Testis (tissue), 5 donors: ENCODE measurements around the gene STAM. TPM values are rescaled to one million over a fixed set of nuclear protein-coding genes. Genes with fewer than 3 reads are reported as not detected.

ENCODE experiments used
- DNase-seq: peaks from one replicate; pipeline ENCODE4 v3.0.0-alpha.2; 2019
- H3K27ac ChIP-seq, 2 donors: fragments of 200-600 bp; sonication (generic); one replicate each; pipeline ENCODE4 v1.5.1; 2019
- H3K27me3 ChIP-seq: fragments of 200-600 bp; sonication (generic); one replicate; pipeline ENCODE4 v1.5.1; 2019
- H3K36me3 ChIP-seq: fragments of 200-600 bp; sonication (generic); one replicate; pipeline ENCODE4 v1.5.1; 2017; ENCODE audit warnings: low read depth; ENCODE audit errors: missing control alignments
- H3K4me1 ChIP-seq: fragments of 200-600 bp; sonication (generic); one replicate; pipeline ENCODE4 v1.5.1; 2019
- H3K4me3 ChIP-seq, 2 donors: fragments of 200-600 bp; sonication (generic); one replicate each; pipeline ENCODE4 v1.5.1; 2017 to 2019
- H3K9me3 ChIP-seq: fragments of 200-600 bp; sonication (generic); one replicate; pipeline ENCODE4 v1.5.1; 2017
- CTCF ChIP-seq, 3 experiments: fragments of 450-650 bp in 2 of 3; fragments of 200-600 bp in 1 of 3; sonication (generic) in 1 of 3; IDR thresholded peaks; one replicate each; pipeline ENCODE4 v1.5.1; 2016 to 2019; ENCODE audit warnings: antibody characterized with exemption in 3 of 3, mild to moderate bottlenecking in 2 of 3, moderate library complexity in 1 of 3
- POLR2A ChIP-seq: fragments of 450-650 bp; IDR thresholded peaks from one replicate; pipeline ENCODE4 v1.6.1; 2017; ENCODE audit warnings: antibody characterized with exemption, mild to moderate bottlenecking, moderate library complexity
- WGBS, 2 donors: methylation state at CpG; one replicate each; pipeline ENCODE4 v1.1.5; 2018; 5-methylcytosine and 5-hydroxymethylcytosine counted together
- intact Hi-C: fragments of 100-400 bp; cut with DNase I; formaldehyde crosslinking; loops from one replicate; pipeline ENCODE4 v1.15.1; 2023; ENCODE audit warnings: low total_unique reads
- long read RNA-seq, 2 donors: transcript quantifications; one replicate each; lab custom pipeline, GENCODE V29; 2026
- polyA plus RNA-seq: library from polyadenylated mRNA; stranded (reverse); fragments of 350-450 nt; fragmentation: Illumina TruSeq; extraction: RNeasy Lipid Tissue Mini Kit (QIAGEN cat#74804); gene quantifications from one replicate; pipeline ENCODE4 v1.2.3, GENCODE V29; 2014; ENCODE audit warnings: low read depth, low replicate concordance; ENCODE audit not compliant: insufficient read depth
- total RNA-seq, 2 donors: library from RNA; depleted of rRNA; stranded (reverse); fragments of >200 nt; gene quantifications; one replicate each; pipeline ENCODE4 v1.2.3, GENCODE V29; 2016

The STAM gene
- 10 to 100 TPM; 40.6 to 40.9 TPM for total RNA-seq
- polyA plus RNA-seq = 23.7 TPM
- long read RNA-seq, donor 1, transcript STAM-202 (14 exons, 2,972 nt) = major isoform, 11 of 11 reads
- long read RNA-seq, donor 1, partial matches to known transcripts = 0 of 11 reads
- long read RNA-seq, donor 1, other reads (novel, unspliced or antisense) = 0 of 11 reads
- long read RNA-seq, donor 2, partial matches to known transcripts = 5 of 8 reads
- long read RNA-seq, donor 2, other reads (novel, unspliced or antisense) = 0 of 8 reads

GRCh38 chr10:17643755-17644484 lies at the start of gene STAM:
Gene STAM (plus strand): TSS chr10:17644151. CDS start chr10:17644340, 189 bp downstream.
- 0% methylated on average over 30 to 37 of the region's 37 CpGs for WGBS, 2 donors
- intact Hi-C loops = no loop called here
- H3K4me1 ChIP-seq = peaks cover 21% of the 10 kb centered on the region
- peak within 1 kb of the TSS; percentile 83 for H3K4me3 ChIP-seq
- peak within 1 kb of the TSS; percentile 88 to 99 for H3K27ac ChIP-seq
- no peaks in the 10 kb centered on the region for H3K9me3 ChIP-seq
- no peaks in the 10 kb centered on the region for H3K36me3 ChIP-seq
- peak in 1 of 3 experiments; percentile 20 for TF ChIP-seq CTCF (IDR thresholded peaks at IDR 0.05)
- no peak for TF ChIP-seq POLR2A
- peak; percentile 92 for DNase-seq
- no peaks in the 10 kb centered on the region for H3K27me3 ChIP-seq

- 85% methylated on average over 3 of the region's 3 CpGs for WGBS, 2 donors
Measured at GRCh38 chr10:17597386-17597785, 46.6 kb upstream of the STAM start.

GRCh38 chr10:17599089-17599488 lies 44.9 kb upstream of the STAM start:
- TF ChIP-seq POLR2A (no peak), CTCF (IDR thresholded peaks at IDR 0.05) (no peak)
- intact Hi-C loops = no loop called here
- 41 to 52% methylated on average over 8 of the region's 8 CpGs for WGBS, 2 donors
- DNase-seq = no peak
- no peaks in the 10 kb centered on the region for H3K27me3 ChIP-seq
- no peak overlapping the region for H3K27ac ChIP-seq
- no peaks in the 10 kb centered on the region for H3K4me1 ChIP-seq
- H3K9me3 ChIP-seq = no peaks in the 10 kb centered on the region
- H3K4me3 ChIP-seq = no peak overlapping the region
- no peaks in the 10 kb centered on the region for H3K36me3 ChIP-seq

More at GRCh38 chr10:17597386-17597785, 46.6 kb upstream of the STAM start:
- H3K9me3 ChIP-seq = no peaks in the 10 kb centered on the region
- H3K4me1 ChIP-seq = no peaks in the 10 kb centered on the region
- H3K36me3 ChIP-seq = no peaks in the 10 kb centered on the region
- intact Hi-C loops = no loop called here
- no peaks in the 10 kb centered on the region for H3K27me3 ChIP-seq
- no peak overlapping the region for H3K27ac ChIP-seq
- DNase-seq = no peak
- TF ChIP-seq CTCF (IDR thresholded peaks at IDR 0.05) = no peak
- no peak for TF ChIP-seq POLR2A
- no peak overlapping the region for H3K4me3 ChIP-seq

- Histone ChIP-seq H3K36me3 (no peaks in the 10 kb centered on the region), H3K9me3 (no peaks in the 10 kb centered on the region), H3K4me1 (no peaks in the 10 kb centered on the region), H3K27ac (no peak overlapping the region), H3K4me3 (no peak overlapping the region), H3K27me3 (no peaks in the 10 kb centered on the region)
- DNase-seq = no peak
- TF ChIP-seq POLR2A (no peak), CTCF (IDR thresholded peaks at IDR 0.05) (no peak)
- 83 to 89% methylated on average over 6 of the region's 6 CpGs for WGBS, 2 donors
- intact Hi-C loops = loop anchor here (10.0 kb wide), 1 partner anchor 139 kb away; no protein-coding TSS in a partner anchor
Measured at GRCh38 chr10:17605936-17606335, 38.0 kb upstream of the STAM start.
